ENCODE data around the gene ARHGAP31.

The ARHGAP31 gene

DNA sequence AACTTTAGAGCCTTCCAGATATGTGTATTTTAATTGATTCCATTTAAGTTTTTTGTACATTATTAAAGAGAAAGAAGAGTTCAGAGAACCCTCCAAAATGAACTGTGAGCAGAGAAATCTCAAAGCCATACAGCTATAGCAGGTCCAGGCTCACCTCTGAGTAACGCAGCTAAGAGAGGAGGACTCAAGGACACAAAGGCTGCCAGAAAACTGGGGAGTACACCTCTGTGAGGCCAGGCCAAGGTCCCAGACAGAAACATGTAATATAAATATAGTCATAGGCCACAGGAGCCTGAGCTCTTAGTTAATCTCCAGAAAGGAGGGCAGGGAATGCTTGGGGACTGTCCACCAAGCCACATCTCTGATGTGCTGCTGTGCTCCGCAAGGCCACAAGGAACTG, 102.7 kb downstream of the ARHGAP31 start:
- TF ChIP-seq RARB (CRISPR knock-in tag; IDR thresholded peaks at IDR 0.05) (no peak), ZNF70 (CRISPR knock-in tag; IDR thresholded peaks at IDR 0.05) (no peak), ISL1 (CRISPR knock-in tag; IDR thresholded peaks at IDR 0.05) (no peak), ZFP30 (CRISPR knock-in tag; IDR thresholded peaks at IDR 0.05) (no peak), PATZ1 (CRISPR knock-in tag; IDR thresholded peaks at IDR 0.05; ENCODE audit: borderline replicate concordance) (no peak), GLIS3 (CRISPR knock-in tag; IDR thresholded peaks at IDR 0.05) (no peak), PPARA (CRISPR knock-in tag; IDR thresholded peaks at IDR 0.05; ENCODE audit: borderline replicate concordance) (no peak), ZFP3 (CRISPR knock-in tag; IDR thresholded peaks at IDR 0.05) (no peak)

DNA sequence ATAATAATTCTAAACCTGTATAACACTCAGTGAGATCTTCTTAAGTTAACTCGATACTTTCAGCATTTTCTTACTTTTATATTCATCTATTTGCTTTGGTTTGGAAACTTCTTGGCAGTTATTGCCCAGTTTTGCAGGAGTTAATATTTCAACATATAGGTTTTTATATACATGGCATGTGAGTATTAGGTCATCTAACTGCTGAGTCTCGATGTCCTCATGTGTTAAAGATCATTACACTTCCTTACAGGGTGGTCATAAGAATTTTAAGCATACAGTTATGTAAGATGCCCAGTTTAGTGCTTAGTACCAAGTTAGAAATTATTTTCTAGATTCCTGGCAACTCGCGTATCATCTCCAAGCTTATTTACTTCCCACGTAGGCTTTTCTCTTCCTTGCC, 106.3 kb downstream of the ARHGAP31 start:
- TF ChIP-seq PATZ1 (CRISPR knock-in tag; IDR thresholded peaks at IDR 0.05; ENCODE audit: borderline replicate concordance) (no peak), ESRRG (CRISPR knock-in tag; IDR thresholded peaks at IDR 0.05) (no peak), GLIS3 (CRISPR knock-in tag; IDR thresholded peaks at IDR 0.05) (no peak), ZNF8 (CRISPR knock-in tag; IDR thresholded peaks at IDR 0.05) (no peak), TOX (CRISPR knock-in tag; IDR thresholded peaks at IDR 0.05; ENCODE audit: borderline replicate concordance) (no peak), ZC3H10 (CRISPR knock-in tag; IDR thresholded peaks at IDR 0.05) (no peak), ARNTL (CRISPR knock-in tag; IDR thresholded peaks at IDR 0.05; ENCODE audit: borderline replicate concordance, low read depth) (no peak), CSDC2 (CRISPR knock-in tag; IDR thresholded peaks at IDR 0.05) (no peak), TCF4 (CRISPR knock-in tag; IDR thresholded peaks at IDR 0.05; ENCODE audit: borderline replicate concordance) (no peak), SNAI2 (CRISPR knock-in tag; IDR thresholded peaks at IDR 0.05) (no peak), PPARA (CRISPR knock-in tag; IDR thresholded peaks at IDR 0.05; ENCODE audit: borderline replicate concordance) (no peak), ZFP3 (CRISPR knock-in tag; IDR thresholded peaks at IDR 0.05) (no peak), ZNF70 (CRISPR knock-in tag; IDR thresholded peaks at IDR 0.05) (no peak)
- TF ChIP-seq, protein P1, sequence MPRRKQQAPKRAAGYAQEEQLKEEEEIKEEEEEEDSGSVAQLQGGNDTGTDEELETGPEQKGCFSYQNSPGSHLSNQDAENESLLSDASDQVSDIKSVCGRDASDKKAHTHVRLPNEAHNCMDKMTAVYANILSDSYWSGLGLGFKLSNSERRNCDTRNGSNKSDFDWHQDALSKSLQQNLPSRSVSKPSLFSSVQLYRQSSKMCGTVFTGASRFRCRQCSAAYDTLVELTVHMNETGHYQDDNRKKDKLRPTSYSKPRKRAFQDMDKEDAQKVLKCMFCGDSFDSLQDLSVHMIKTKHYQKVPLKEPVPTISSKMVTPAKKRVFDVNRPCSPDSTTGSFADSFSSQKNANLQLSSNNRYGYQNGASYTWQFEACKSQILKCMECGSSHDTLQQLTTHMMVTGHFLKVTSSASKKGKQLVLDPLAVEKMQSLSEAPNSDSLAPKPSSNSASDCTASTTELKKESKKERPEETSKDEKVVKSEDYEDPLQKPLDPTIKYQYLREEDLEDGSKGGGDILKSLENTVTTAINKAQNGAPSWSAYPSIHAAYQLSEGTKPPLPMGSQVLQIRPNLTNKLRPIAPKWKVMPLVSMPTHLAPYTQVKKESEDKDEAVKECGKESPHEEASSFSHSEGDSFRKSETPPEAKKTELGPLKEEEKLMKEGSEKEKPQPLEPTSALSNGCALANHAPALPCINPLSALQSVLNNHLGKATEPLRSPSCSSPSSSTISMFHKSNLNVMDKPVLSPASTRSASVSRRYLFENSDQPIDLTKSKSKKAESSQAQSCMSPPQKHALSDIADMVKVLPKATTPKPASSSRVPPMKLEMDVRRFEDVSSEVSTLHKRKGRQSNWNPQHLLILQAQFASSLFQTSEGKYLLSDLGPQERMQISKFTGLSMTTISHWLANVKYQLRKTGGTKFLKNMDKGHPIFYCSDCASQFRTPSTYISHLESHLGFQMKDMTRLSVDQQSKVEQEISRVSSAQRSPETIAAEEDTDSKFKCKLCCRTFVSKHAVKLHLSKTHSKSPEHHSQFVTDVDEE (CRISPR knock-in tag; IDR thresholded peaks at IDR 0.05), result no peak
- TF ChIP-seq, protein P2, sequence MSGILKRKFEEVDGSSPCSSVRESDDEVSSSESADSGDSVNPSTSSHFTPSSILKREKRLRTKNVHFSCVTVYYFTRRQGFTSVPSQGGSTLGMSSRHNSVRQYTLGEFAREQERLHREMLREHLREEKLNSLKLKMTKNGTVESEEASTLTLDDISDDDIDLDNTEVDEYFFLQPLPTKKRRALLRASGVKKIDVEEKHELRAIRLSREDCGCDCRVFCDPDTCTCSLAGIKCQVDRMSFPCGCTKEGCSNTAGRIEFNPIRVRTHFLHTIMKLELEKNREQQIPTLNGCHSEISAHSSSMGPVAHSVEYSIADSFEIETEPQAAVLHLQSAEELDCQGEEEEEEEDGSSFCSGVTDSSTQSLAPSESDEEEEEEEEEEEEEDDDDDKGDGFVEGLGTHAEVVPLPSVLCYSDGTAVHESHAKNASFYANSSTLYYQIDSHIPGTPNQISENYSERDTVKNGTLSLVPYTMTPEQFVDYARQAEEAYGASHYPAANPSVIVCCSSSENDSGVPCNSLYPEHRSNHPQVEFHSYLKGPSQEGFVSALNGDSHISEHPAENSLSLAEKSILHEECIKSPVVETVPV (CRISPR knock-in tag; IDR thresholded peaks at IDR 0.05), result no peak
- no peak for ATAC-seq

More for the DNA sequence above, 102.7 kb downstream of the ARHGAP31 start:
- no peak for ATAC-seq

GRCh38 chr3:119401069-119401468, 106.9 kb downstream of the ARHGAP31 start:
- TF ChIP-seq, protein P3, sequence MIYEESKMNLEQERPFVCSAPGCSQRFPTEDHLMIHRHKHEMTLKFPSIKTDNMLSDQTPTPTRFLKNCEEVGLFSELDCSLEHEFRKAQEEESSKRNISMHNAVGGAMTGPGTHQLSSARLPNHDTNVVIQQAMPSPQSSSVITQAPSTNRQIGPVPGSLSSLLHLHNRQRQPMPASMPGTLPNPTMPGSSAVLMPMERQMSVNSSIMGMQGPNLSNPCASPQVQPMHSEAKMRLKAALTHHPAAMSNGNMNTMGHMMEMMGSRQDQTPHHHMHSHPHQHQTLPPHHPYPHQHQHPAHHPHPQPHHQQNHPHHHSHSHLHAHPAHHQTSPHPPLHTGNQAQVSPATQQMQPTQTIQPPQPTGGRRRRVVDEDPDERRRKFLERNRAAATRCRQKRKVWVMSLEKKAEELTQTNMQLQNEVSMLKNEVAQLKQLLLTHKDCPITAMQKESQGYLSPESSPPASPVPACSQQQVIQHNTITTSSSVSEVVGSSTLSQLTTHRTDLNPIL (CRISPR knock-in tag; IDR thresholded peaks at IDR 0.05; ENCODE audit: low read depth), result no peak
- TF ChIP-seq ESRRG (CRISPR knock-in tag; IDR thresholded peaks at IDR 0.05) (no peak), ARNTL (CRISPR knock-in tag; IDR thresholded peaks at IDR 0.05; ENCODE audit: borderline replicate concordance, low read depth) (no peak), BACH2 (CRISPR knock-in tag; IDR thresholded peaks at IDR 0.05; ENCODE audit: borderline replicate concordance) (no peak), RARB (CRISPR knock-in tag; IDR thresholded peaks at IDR 0.05) (no peak), OSR1 (CRISPR knock-in tag; IDR thresholded peaks at IDR 0.05) (no peak), ZNF565 (CRISPR knock-in tag; conservative IDR thresholded peaks at IDR 0.05; ENCODE audit: low read depth) (no peak), PPARA (CRISPR knock-in tag; IDR thresholded peaks at IDR 0.05; ENCODE audit: borderline replicate concordance) (no peak), TCF4 (CRISPR knock-in tag; IDR thresholded peaks at IDR 0.05; ENCODE audit: borderline replicate concordance) (no peak), ZNF70 (CRISPR knock-in tag; IDR thresholded peaks at IDR 0.05) (no peak), CSDC2 (CRISPR knock-in tag; IDR thresholded peaks at IDR 0.05) (no peak), ZFP3 (CRISPR knock-in tag; IDR thresholded peaks at IDR 0.05) (no peak), SNAI2 (CRISPR knock-in tag; IDR thresholded peaks at IDR 0.05) (no peak), TOX (CRISPR knock-in tag; IDR thresholded peaks at IDR 0.05; ENCODE audit: borderline replicate concordance) (no peak), ZNF8 (CRISPR knock-in tag; IDR thresholded peaks at IDR 0.05) (no peak)
- TF ChIP-seq, protein P4, sequence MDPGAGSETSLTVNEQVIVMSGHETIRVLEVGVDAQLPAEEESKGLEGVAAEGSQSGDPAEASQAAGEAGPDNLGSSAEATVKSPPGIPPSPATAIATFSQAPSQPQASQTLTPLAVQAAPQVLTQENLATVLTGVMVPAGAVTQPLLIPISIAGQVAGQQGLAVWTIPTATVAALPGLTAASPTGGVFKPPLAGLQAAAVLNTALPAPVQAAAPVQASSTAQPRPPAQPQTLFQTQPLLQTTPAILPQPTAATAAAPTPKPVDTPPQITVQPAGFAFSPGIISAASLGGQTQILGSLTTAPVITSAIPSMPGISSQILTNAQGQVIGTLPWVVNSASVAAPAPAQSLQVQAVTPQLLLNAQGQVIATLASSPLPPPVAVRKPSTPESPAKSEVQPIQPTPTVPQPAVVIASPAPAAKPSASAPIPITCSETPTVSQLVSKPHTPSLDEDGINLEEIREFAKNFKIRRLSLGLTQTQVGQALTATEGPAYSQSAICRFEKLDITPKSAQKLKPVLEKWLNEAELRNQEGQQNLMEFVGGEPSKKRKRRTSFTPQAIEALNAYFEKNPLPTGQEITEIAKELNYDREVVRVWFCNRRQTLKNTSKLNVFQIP (CRISPR knock-in tag; IDR thresholded peaks at IDR 0.05; ENCODE audit: borderline replicate concordance, low read depth), result no peak
- ATAC-seq, result no peak

All from SK-N-SH treated with all-trans-retinoic acid at 6 μM for 48 hours (cell line).